HG02840 (cell line): ENCODE results near the gene CRCP.
"Not testable (repeated sequence)": the region's sequence is repeated elsewhere in the genome, so short reads cannot be mapped to it uniquely, and the experiment has no call there.

Experiments used
- ATAC-seq: cut with Tn5 transposase; IDR thresholded peaks from one replicate; pipeline ENCODE4 v1.9.1; 2021; ENCODE audit warnings: mild to moderate bottlenecking, moderate library complexity, moderate number of reproducible peaks; ENCODE audit not compliant: unreplicated experiment, low FRiP score

The CRCP gene

GRCh38 chr7:66152371-66153191, 37.9 kb downstream of the CRCP start:
- no peak for ATAC-seq

- no peak for ATAC-seq
Observed at GRCh38 chr7:66153691-66154090, 39.0 kb downstream of the CRCP start.

- not testable (repeated sequence) for ATAC-seq
Observed at GRCh38 chr7:66156035-66156434, 41.4 kb downstream of the CRCP start.

- no peak for ATAC-seq
Observed at GRCh38 chr7:66157060-66157459, 42.4 kb downstream of the CRCP start.

GRCh38 chr7:66162622-66163021, 48.0 kb downstream of the CRCP start:
- no peak for ATAC-seq

GRCh38 chr7:66163186-66163610, 48.6 kb downstream of the CRCP start:
- ATAC-seq: no peak

GRCh38 chr7:66164356-66164755, 49.7 kb downstream of the CRCP start:
- no peak for ATAC-seq

GRCh38 chr7:66167773-66168387, 53.2 kb downstream of the CRCP start:
- ATAC-seq: no peak

- ATAC-seq: no peak
Observed at GRCh38 chr7:66169616-66170015, 55.0 kb downstream of the CRCP start.

- no peak for ATAC-seq
Observed at GRCh38 chr7:66170309-66171231, 55.9 kb downstream of the CRCP start.

- ATAC-seq: not testable (repeated sequence)
Observed at GRCh38 chr7:66172536-66173401, 58.1 kb downstream of the CRCP start.

GRCh38 chr7:66173856-66174255, 59.2 kb downstream of the CRCP start:
- no peak for ATAC-seq

GRCh38 chr7:66175006-66175405, 60.4 kb downstream of the CRCP start:
- ATAC-seq: not testable (repeated sequence)

GRCh38 chr7:66176914-66177313, 62.3 kb downstream of the CRCP start:
- no peak for ATAC-seq

GRCh38 chr7:66178258-66178657, 63.6 kb downstream of the CRCP start:
- ATAC-seq: no peak

GRCh38 chr7:66181329-66181728, 66.7 kb downstream of the CRCP start:
- ATAC-seq: no peak

- no peak for ATAC-seq
Observed at GRCh38 chr7:66181845-66182244, 67.2 kb downstream of the CRCP start.

- ATAC-seq: no peak
Observed at GRCh38 chr7:66182920-66183319, 68.3 kb downstream of the CRCP start.

- no peak for ATAC-seq
Observed at GRCh38 chr7:66183700-66184099, 69.1 kb downstream of the CRCP start.

- no peak for ATAC-seq
Observed at GRCh38 chr7:66185680-66186187, 71.1 kb downstream of the CRCP start.
